Amniotic epithelial cell (primary cell): ENCODE measurements around the gene TNS3.

Source experiments
- DNase-seq: peaks from one replicate; pipeline ENCODE4 v3.0.0-alpha.2; 2010; ENCODE audit warnings: low read depth

TNS3 gene

GRCh38 chr7:47405921-47406800, 175.8 kb downstream of the TNS3 start:
- DNase-seq: peak; percentile 78

DNA sequence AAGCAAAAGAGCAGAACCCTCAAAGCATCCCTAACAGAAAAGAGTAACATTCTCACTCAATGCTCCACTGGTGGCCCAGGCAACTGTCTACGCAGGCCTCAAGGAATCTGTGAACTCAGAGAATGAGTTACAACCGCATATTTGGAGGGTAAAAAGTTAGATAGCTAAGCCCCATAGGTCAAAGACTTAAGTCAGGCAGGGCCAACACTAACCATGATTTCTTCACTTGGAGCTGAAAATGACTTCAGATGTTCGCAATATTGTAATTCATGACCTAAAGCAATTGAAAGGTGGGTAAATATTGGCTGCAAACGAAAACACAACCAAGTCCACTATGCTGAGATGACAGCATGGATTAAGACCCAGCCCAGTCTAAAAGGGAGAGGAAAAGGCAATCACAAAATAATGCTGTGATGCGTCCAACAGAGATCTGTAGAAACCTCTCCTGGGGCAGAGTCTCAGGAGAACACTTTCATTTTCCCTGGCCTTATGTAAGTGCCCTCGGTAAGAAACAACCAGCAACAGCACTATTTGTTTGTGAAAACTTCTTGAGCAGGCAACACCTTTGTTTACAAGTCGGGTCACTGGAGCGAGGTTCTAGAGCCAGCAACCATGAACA, 176.5 kb downstream of the TNS3 start:
- DNase-seq: peak; percentile 85

GRCh38 chr7:47404010-47404409, 177.9 kb downstream of the TNS3 start:
- DNase-seq: peak; percentile 93

GRCh38 chr7:47402941-47403866, 178.7 kb downstream of the TNS3 start:
- peak; percentile 98 for DNase-seq

- DNase-seq: no peak
These were observed 180.0 kb downstream of the TNS3 start for GRCh38 chr7:47401611-47402570.

DNA sequence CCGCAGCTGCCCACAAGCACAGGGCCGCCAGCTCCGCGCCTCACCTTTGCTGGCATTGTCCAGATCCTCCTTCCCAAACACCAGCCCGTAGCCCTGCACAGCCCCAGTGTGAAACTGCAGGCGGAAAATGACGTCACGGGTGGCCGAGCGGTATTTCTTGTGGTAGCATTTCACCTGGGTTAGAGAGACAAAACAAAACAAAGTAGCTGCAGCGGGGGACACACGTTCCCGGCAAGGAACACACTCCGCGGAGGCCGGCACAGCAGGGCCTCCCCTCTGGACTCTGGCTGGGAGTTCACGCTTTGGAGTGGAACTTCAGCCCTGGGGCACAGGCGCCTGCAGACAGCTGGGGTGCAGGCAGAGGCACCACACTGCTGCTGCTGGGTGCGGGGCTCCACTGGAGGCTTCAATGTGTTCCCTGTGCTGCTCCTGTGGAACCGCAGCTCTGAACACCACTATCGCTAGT, 181.1 kb downstream of the TNS3 start:
- no peak for DNase-seq

- no peak for DNase-seq
These were observed 181.9 kb downstream of the TNS3 start for GRCh38 chr7:47400001-47400400.

- DNase-seq: no peak
These were observed 187.1 kb downstream of the TNS3 start for GRCh38 chr7:47394751-47395252.

- DNase-seq: no peak
These were observed 187.7 kb downstream of the TNS3 start for GRCh38 chr7:47394216-47394615.

GRCh38 chr7:47393406-47393805, 188.5 kb downstream of the TNS3 start:
- no peak for DNase-seq

DNA sequence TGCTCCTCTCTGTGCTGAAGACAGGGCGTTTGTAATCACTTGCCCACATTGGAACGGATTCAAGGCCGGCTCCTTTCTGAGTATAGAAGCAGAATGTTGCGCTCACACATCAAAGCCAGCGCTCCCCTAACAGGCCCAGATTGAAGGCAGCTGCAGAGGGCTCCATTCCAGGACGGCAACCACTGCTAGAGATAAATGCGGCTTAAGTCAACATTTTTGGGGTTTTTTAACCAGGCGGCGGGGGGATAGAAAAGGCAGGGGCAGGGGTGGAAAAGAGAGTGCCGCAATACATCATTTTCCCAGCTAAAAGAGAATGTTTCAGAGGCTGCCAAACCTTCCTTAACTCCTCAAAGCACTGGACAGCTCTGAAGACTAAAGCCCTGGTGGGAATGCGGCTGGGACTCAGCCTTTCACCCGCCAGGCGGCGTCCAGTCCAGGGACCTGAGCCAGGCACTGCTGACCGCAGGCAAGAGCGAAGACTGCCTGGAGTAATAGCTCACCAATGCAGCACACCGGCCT, 189.6 kb downstream of the TNS3 start:
- DNase-seq: peak; percentile 99

- no peak for DNase-seq
These were observed 190.2 kb downstream of the TNS3 start for GRCh38 chr7:47391726-47392125.

DNA sequence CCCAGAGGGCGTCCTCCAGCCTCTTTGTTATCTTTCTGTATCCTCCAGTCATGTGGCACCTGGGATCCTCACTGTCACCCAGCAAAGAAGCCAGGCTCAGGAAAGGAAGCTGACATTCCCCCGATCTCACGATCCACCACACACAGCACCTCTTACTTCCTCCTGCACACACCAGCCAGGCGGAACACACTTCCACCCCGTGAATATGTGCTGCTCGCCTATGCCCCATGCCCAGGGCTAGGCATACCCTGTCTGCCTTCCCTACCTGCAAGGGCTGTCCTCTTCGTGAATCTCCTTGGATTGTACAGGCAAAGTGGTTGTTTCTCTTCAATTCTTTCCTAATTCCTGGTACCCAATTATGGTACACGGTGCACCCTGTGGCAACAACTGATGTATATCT, 191.0 kb downstream of the TNS3 start:
- no peak for DNase-seq

DNA sequence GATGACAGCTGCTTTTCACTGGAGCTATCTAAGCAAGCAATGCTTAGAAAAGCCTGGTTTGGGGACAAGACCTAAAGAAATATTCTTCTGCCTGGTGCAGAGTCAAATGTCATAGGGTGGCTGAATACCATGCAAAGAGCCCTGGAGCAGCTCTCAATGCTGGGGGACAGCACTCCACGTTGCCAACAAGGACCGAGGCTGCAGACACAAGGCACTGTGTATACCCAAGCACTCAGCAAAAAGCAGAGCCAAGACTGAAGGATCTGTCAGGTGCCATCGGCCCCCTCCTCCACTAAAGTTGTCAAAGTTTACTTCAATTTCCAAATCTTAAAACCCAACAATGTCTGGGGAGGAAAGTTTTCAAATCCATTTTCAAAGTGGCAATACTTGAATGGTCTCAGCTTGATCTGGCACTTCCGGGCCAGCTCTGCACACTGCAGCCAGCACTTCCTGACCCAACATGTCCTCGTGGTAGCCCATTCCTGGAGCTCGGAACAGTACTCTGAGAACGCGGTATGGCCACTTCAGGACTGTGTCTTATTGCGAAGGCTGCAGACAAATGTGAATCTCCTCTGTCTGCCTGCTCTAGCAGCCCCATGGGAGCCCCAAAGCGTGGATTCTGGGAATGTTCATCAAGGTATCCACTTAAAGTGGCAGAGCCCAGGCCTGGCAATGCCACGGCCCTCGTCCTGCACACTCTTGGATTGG, 191.8 kb downstream of the TNS3 start:
- DNase-seq: no peak

DNA sequence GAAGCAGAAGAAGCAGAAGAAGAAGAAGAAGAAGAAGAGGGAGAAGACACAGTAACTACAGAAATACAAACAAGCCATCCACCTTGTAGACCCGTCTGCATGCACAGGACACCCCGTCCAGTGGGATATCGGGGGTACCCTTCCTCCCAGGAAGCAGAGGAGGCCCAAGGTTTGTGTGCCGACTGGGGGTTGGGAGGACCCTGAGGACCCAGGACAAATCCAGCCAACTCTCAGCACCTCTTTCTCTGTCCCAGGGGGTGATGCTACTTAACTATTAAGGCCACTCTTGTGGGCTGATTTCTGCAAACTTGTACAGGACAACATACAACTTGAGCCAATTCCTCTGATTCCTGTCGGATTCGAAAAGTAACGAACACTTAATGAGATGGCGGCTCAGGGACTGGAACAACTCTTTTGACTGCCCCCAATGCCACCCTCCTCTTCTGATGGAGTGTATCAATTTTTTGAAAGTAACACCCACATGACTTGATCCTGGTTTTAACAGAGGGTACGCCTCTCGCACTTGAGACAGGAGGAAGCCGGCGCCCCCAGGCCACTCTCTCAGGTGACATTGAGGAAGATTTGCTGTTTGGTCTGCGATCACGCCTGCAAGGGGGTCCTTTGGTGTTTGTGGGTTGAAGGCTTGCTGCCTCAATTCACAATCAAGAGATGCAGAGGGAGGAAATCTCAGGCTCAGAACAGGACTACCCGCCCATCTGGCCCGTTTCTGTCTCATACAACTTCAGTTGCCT, 192.6 kb downstream of the TNS3 start:
- no peak for DNase-seq

GRCh38 chr7:47387506-47387905, 194.4 kb downstream of the TNS3 start:
- DNase-seq: no peak

DNA sequence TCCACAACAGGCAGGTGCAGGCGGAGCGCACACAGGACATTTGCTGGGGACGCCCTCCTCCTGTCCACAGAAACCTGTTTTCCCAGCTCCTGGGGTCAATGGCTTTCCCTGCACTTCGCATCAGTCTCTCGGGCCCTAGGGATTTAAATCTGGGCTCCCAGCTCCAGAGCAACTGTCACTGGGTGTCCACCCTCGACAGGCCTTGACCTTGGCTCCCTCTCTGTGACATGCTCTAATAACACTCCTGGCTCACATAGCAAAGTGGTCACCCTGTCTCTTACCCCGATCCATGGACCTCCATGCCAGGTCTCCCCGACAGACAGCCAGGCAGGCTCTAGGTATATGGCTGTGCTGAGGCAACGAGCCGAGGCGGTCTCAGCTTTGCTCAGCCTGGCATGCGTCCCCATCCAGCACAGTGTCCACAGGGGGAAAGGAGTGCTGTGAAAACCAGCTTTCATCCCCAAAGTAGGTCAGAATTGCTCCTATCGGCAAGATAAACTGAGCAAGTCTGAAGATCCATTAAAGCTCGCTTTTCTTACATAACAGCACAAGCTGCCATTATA, 195.6 kb downstream of the TNS3 start:
- no peak for DNase-seq

DNA sequence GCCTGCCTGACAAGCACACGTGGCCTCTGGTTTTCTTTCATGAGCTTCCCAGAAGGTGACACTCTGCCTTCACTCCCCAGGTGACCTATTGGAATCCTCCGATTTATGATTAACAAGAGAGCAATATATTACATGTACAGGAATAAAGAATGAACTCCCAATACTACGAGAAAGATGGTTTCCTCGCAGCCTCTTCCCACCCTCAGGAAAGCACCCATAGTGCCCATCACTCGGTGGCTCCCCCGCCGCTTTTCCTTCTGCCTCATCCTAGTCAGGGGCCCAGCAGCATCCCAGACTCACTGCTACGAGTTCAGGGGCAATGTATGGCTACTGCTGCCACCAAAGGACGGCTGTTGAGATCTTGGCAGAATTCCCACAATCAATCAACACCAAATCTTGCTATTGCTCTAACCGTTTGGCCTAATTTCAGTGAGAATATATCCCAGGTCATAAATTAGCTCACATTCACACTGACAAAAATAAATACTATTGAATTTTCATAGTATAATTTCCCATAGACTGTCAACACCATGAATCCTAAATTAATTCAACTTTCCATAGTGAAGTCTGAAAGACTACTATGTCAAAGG, 196.3 kb downstream of the TNS3 start:
- no peak for DNase-seq
